Measurements from ENCODE around the gene TERT.

Gene TERT

GRCh38 chr5:1266791-1267190 lies 28.1 kb downstream of the TERT start:
- H3K27me3 ChIP-seq (ENCODE audit: insufficient read depth, low read length, poor library complexity, severe bottlenecking) = no peaks in the 10 kb centered on the region

GRCh38 chr5:1265461-1266455 lies 29.1 kb downstream of the TERT start:
- no peak overlapping the region for H3K4me3 ChIP-seq (ENCODE audit: low read length, poor library complexity, severe bottlenecking)
- no peaks in the 10 kb centered on the region for H3K9me2 ChIP-seq (replicated peaks; ENCODE audit: low read depth, low read length)
- H3K9ac ChIP-seq (ENCODE audit: low read depth, low read length, poor library complexity, severe bottlenecking) = no peak overlapping the region
- no peaks in the 10 kb centered on the region for H3F3A ChIP-seq (ENCODE audit: low read depth)
- H3K9me3 ChIP-seq (ENCODE audit: insufficient read depth, low read depth, low read length) = peaks cover 18% of the 10 kb centered on the region; the same call in 1 of the 2 replicates
- H4K20me1 ChIP-seq (ENCODE audit: insufficient read depth, low read length, poor library complexity, severe bottlenecking) = no peaks in the 10 kb centered on the region
- H3K4me2 ChIP-seq (ENCODE audit: low read depth, low read length, poor library complexity, severe bottlenecking) = no peak overlapping the region
- no peak overlapping the region for H2AFZ ChIP-seq (ENCODE audit: low read length)
- TF ChIP-seq EZH2phosphoT487 (IDR thresholded peaks at IDR 0.05; ENCODE audit: borderline replicate concordance) = no peak
- no peak for TF ChIP-seq CTCF (conservative IDR thresholded peaks at IDR 0.05; ENCODE audit: low read length)
- H3K4me1 ChIP-seq (ENCODE audit: insufficient read depth, low read length, poor library complexity, severe bottlenecking) = no peaks in the 10 kb centered on the region
- no peaks in the 10 kb centered on the region for H3K79me2 ChIP-seq (ENCODE audit: insufficient read depth, low read length)
- H3K36me3 ChIP-seq (ENCODE audit: insufficient read depth, low read length) = no peaks in the 10 kb centered on the region; the same call in 1 of the 2 replicates
- no peaks in the 10 kb centered on the region for H3K27me3 ChIP-seq (ENCODE audit: insufficient read depth, low read length, poor library complexity, severe bottlenecking)

More at GRCh38 chr5:1266791-1267190, 28.1 kb downstream of the TERT start:
- H3K4me3 ChIP-seq (ENCODE audit: low read length, poor library complexity, severe bottlenecking) = no peak overlapping the region
- H3K4me1 ChIP-seq (ENCODE audit: insufficient read depth, low read length, poor library complexity, severe bottlenecking) = no peaks in the 10 kb centered on the region
- H3K4me2 ChIP-seq (ENCODE audit: low read depth, low read length, poor library complexity, severe bottlenecking) = no peak overlapping the region
- H3F3A ChIP-seq (ENCODE audit: low read depth) = no peaks in the 10 kb centered on the region
- H2AFZ ChIP-seq (ENCODE audit: low read length) = no peak overlapping the region
- no peaks in the 10 kb centered on the region; the same call in 1 of the 2 replicates for H3K36me3 ChIP-seq (ENCODE audit: insufficient read depth, low read length)
- TF ChIP-seq CTCF (conservative IDR thresholded peaks at IDR 0.05; ENCODE audit: low read length) (no peak), EZH2phosphoT487 (IDR thresholded peaks at IDR 0.05; ENCODE audit: borderline replicate concordance) (no peak)
- no peak overlapping the region for H3K9ac ChIP-seq (ENCODE audit: low read depth, low read length, poor library complexity, severe bottlenecking)
- peaks cover 13% of the 10 kb centered on the region; the same call in 1 of the 2 replicates for H3K9me3 ChIP-seq (ENCODE audit: insufficient read depth, low read depth, low read length)
- H3K9me2 ChIP-seq (replicated peaks; ENCODE audit: low read depth, low read length) = no peaks in the 10 kb centered on the region
- no peaks in the 10 kb centered on the region for H4K20me1 ChIP-seq (ENCODE audit: insufficient read depth, low read length, poor library complexity, severe bottlenecking)
- no peaks in the 10 kb centered on the region for H3K79me2 ChIP-seq (ENCODE audit: insufficient read depth, low read length)

- no peak overlapping the region for H2AFZ ChIP-seq (ENCODE audit: low read length)
- H3K36me3 ChIP-seq (ENCODE audit: insufficient read depth, low read length) = no peaks in the 10 kb centered on the region; the same call in 1 of the 2 replicates
- H3K4me1 ChIP-seq (ENCODE audit: insufficient read depth, low read length, poor library complexity, severe bottlenecking) = no peaks in the 10 kb centered on the region
- H3K27me3 ChIP-seq (ENCODE audit: insufficient read depth, low read length, poor library complexity, severe bottlenecking) = no peaks in the 10 kb centered on the region
- H3K9me2 ChIP-seq (replicated peaks; ENCODE audit: low read depth, low read length) = no peaks in the 10 kb centered on the region
- peaks cover 18% of the 10 kb centered on the region; the same call in 1 of the 2 replicates for H3K9me3 ChIP-seq (ENCODE audit: insufficient read depth, low read depth, low read length)
- no peaks in the 10 kb centered on the region for H4K20me1 ChIP-seq (ENCODE audit: insufficient read depth, low read length, poor library complexity, severe bottlenecking)
- TF ChIP-seq EZH2phosphoT487 (IDR thresholded peaks at IDR 0.05; ENCODE audit: borderline replicate concordance) = no peak
- no peak for TF ChIP-seq CTCF (conservative IDR thresholded peaks at IDR 0.05; ENCODE audit: low read length)
- H3K4me2 ChIP-seq (ENCODE audit: low read depth, low read length, poor library complexity, severe bottlenecking) = no peak overlapping the region
- H3F3A ChIP-seq (ENCODE audit: low read depth) = no peaks in the 10 kb centered on the region
- H3K4me3 ChIP-seq (ENCODE audit: low read length, poor library complexity, severe bottlenecking) = no peak overlapping the region
- no peaks in the 10 kb centered on the region for H3K79me2 ChIP-seq (ENCODE audit: insufficient read depth, low read length)
- H3K9ac ChIP-seq (ENCODE audit: low read depth, low read length, poor library complexity, severe bottlenecking) = no peak overlapping the region
These were observed 29.8 kb downstream of the TERT start for GRCh38 chr5:1265026-1265425.
